CD4-positive, alpha-beta memory T cell (primary cell): ENCODE data around the gene IRAK1. TPM values are rescaled to one million over a fixed set of nuclear protein-coding genes. Genes with fewer than 3 reads are reported as not detected.
A peak's percentile ranks its signal among the peaks of the same experiment; 100 is the strongest.

Experiments used
- CTCF ChIA-PET: fragments of 350-600 bp; sonication (Branson Sonifier 250); formaldehyde crosslinking; loops from one replicate; lab custom pipeline; 2021; ENCODE audit warnings: inconsistent platforms; ENCODE audit not compliant: partially characterized antibody; lab: Charles Lee
- POLR2A ChIA-PET: fragments of 350-600 bp; sonication (Branson Sonifier 250); formaldehyde crosslinking; loops from one replicate; lab custom pipeline; 2021; ENCODE audit not compliant: partially characterized antibody; lab: Charles Lee
- DNase-seq, 5 donors: peaks; one replicate each; pipeline versions ENCODE4 v3.0.0 to v3.0.0-alpha.2; 2020 to 2022; ENCODE audit warnings: mixed read lengths in 1 of 5
- H3K27ac ChIP-seq: one replicate; pipeline ENCODE4 v1.7.0; 2013; ENCODE audit warnings: low read depth, low read length
- H3K27me3 ChIP-seq: 2 replicates; pipeline ENCODE4 v1.7.0; 2013; ENCODE audit warnings: mild to moderate bottlenecking, low read length, moderate library complexity; ENCODE audit not compliant: insufficient read depth
- H3K36me3 ChIP-seq: 2 replicates; pipeline ENCODE4 v1.7.0; 2013; ENCODE audit warnings: mild to moderate bottlenecking, low read length, moderate library complexity; ENCODE audit not compliant: insufficient read depth
- H3K4me1 ChIP-seq: 2 replicates; pipeline ENCODE4 v1.7.0; 2013; ENCODE audit warnings: mild to moderate bottlenecking, low read length, moderate library complexity; ENCODE audit not compliant: insufficient read depth
- H3K4me3 ChIP-seq, 2 donors: one replicate each; pipeline ENCODE4 v1.7.0; 2013; ENCODE audit warnings: low read length in 2 of 2, mild to moderate bottlenecking in 1 of 2
- H3K9me3 ChIP-seq, 2 donors: one replicate each; pipeline ENCODE4 v1.7.0; 2013; ENCODE audit warnings: low read length in 2 of 2, control low read depth in 1 of 2; ENCODE audit not compliant: control insufficient read depth in 1 of 2
- H3K27ac Mint-ChIP-seq, 7 donors: one replicate each; pipeline ENCODE4 v1.8.0; 2020 to 2021; ENCODE audit warnings: mixed read lengths in 7 of 7, mild to moderate bottlenecking in 6 of 7, inconsistent platforms in 3 of 7, moderate library complexity in 3 of 7
- H3K27me3 Mint-ChIP-seq, 2 donors: one replicate each; pipeline ENCODE4 v1.8.0; 2020 to 2021; ENCODE audit warnings: mixed read lengths in 2 of 2
- H3K36me3 Mint-ChIP-seq, 2 donors: one replicate each; pipeline ENCODE4 v1.8.0; 2020 to 2021; ENCODE audit warnings: mixed read lengths in 2 of 2, inconsistent platforms in 1 of 2, mild to moderate bottlenecking in 1 of 2
- H3K4me1 Mint-ChIP-seq, 4 donors: one replicate each; pipeline ENCODE4 v1.8.0; 2020 to 2021; ENCODE audit warnings: mixed read lengths in 4 of 4, mild to moderate bottlenecking in 1 of 4
- H3K4me3 Mint-ChIP-seq, 8 donors: one replicate each; pipeline ENCODE4 v1.8.0; 2020 to 2021; ENCODE audit warnings: mixed read lengths in 8 of 8, mild to moderate bottlenecking in 7 of 8, moderate library complexity in 6 of 8, inconsistent platforms in 3 of 8
- H3K9me3 Mint-ChIP-seq, 8 donors: one replicate each; pipeline ENCODE4 v1.8.0; 2020 to 2021; ENCODE audit warnings: mixed read lengths in 8 of 8, mild to moderate bottlenecking in 5 of 8, inconsistent platforms in 3 of 8, moderate library complexity in 1 of 8
- intact Hi-C: fragments of 100-400 bp; cut with micrococcal nuclease; formaldehyde crosslinking; loops from one replicate; pipeline ENCODE4 v1.15.1; 2023
- polyA plus RNA-seq, 2 donors: library from polyadenylated mRNA; unstranded; fragments of 300-500 nt; fragmentation: Illumina TruSeq; gene quantifications; one replicate each; pipeline ENCODE4 v1.2.3, GENCODE V29; 2021
- total RNA-seq, 2 experiments: library from RNA; stranded (reverse); gene quantifications; one replicate each; pipeline ENCODE4 v1.2.3, GENCODE V29; 2021

Gene IRAK1
- total and polyA plus RNA-seq, 4 experiments from 2014 or later, result 38.1 to 74.5 (median 65.7) TPM

DNA sequence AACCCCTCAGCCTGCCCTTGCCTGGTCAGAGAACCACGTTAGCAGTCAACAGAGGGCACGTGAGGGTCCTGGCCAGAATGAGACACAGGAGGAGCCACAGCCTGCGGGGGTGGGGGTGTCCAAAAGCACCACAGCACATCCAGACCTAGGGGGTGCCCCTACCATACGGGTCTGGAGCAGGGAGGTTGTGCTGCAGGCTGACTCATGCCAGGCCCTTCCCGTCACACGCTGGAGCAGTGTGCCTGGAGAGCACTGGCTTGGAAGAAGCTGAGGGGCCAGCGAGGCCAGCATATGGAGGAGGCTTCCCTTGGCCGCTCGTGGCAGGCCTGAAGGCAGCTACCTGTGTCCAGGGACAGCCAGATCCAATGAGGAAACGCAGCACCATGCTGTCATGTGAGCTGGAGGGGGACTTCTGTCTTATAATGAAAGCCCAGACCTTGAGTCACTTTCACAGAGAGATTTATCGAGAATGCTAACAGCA lies 1.5 kb upstream of the IRAK1 start:
- peak overlapping the region in 4 of 8 donors; percentile 15 to 89 (median 29) for H3K4me3 Mint-ChIP-seq
- peaks cover 3 to 22% (median 13%) of the 10 kb centered on the region in 4 donors for H3K4me1 Mint-ChIP-seq
- H3K27ac Mint-ChIP-seq, result peak overlapping the region; percentile 48 to 95 (median 94)
- no peaks in the 10 kb centered on the region for H3K9me3 ChIP-seq
- H3K4me3 ChIP-seq, result no peak overlapping the region
- peaks cover 0 to 2% (median 0%) of the 10 kb centered on the region in 8 donors for H3K9me3 Mint-ChIP-seq
- H3K4me1 ChIP-seq, result peaks cover 18% of the 10 kb centered on the region
- H3K36me3 ChIP-seq, result peaks cover 5% of the 10 kb centered on the region
- ChIA-PET CTCF (no interaction called here), POLR2A (interaction anchor here (1.4 to 4.5 kb wide), 6 partner anchors 36 to 115 kb away, joined by 3 to 61 read pairs (median 6); partner anchors contain the start of genes HCFC1, NAA10 and TMEM187)
- intact Hi-C loops, result loop anchor here (2.0 to 10.0 kb wide), 2 partner anchors 48 to 74 kb away; partner anchors contain the start of genes MECP2 and TMEM187
- peaks cover 0 to 10% of the 10 kb centered on the region in 2 donors for H3K36me3 Mint-ChIP-seq
- H3K27ac ChIP-seq, result peak overlapping the region; percentile 78
- peak in 1 of 5 donors; percentile 55 for DNase-seq
- no peaks in the 10 kb centered on the region for H3K27me3 ChIP-seq
- H3K27me3 Mint-ChIP-seq, result no peaks in the 10 kb centered on the region

DNA sequence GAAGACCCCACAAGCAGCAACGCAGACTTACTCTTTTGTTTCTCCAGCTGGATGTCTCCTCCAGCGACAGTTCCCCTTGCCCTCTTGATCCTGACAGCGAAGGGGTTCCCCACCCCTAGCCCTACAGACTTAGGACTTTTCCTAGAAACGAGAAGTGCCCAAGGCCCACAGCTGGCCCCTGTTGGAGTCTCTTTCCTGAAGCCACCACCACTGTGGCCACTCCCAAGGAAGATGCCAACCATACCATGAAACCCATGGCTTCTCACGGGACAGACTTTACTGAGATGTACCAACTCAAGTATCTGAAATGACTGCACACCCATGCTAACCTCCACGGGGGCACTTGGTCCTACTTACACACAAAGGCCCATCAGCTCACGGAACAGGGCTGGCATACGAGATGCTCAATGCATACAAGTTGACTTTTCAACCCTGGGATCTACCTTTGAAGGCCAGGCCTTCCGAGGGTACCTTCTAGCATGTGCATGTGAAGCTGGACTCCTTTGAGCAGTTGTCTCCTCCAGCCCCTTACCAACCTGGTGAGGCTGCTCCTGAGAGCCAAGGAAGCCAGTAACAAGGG lies 924 bp upstream of the IRAK1 start:
- peak in 1 of 5 donors; percentile 11 for DNase-seq

DNA sequence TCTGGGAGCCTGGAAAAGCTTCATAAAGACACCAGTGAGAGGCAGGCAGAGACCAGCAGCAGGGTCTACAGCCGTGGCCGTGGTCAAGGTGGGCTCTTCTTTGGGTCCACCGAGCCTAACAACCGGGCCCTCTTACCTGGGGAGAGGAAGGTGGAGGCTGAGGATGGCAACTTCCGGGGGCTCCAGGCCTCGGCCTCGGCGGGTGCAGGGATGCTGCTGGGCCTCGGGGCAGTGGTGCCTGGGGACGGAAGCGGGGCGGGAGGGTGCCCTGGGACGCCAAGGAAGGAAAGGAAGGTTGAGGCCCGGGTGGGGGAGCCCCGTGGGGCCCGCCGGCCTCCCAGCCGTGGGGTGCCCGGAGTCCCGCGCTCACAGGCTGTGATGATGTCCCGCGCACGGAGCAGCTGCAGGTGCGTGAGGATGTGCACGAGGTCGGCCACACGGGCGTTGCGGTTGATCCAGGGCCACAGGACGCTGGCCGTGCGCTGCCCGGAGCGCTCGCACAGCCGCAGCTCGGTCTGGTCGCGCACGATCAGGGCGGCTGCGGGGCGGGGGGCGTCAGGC lies 561 bp downstream of the IRAK1 start:
- ChIA-PET POLR2A (interaction anchor here (0.8 to 4.5 kb wide), 11 partner anchors 17 to 379 kb away, joined by 3 to 61 read pairs (median 5); partner anchors contain the start of genes ARHGAP4, HCFC1, RPL10 and TMEM187), CTCF (interaction anchor here (0.9 to 1.5 kb wide), 3 partner anchors 33 to 516 kb away, joined by 3 to 4 read pairs (median 4); no protein-coding TSS in a partner anchor)
- DNase-seq, result peak in 3 of 5 donors; percentile 18 to 24 (median 24)
- H3K36me3 ChIP-seq, result peaks cover 5% of the 10 kb centered on the region
- peak overlapping the region; percentile 28 to 60 for H3K4me3 ChIP-seq
- peak overlapping the region; percentile 85 to 90 (median 88) for H3K4me3 Mint-ChIP-seq
- H3K4me1 Mint-ChIP-seq, result peaks cover 3 to 30% (median 15%) of the 10 kb centered on the region in 4 donors
- intact Hi-C loops, result no loop called here
- no peaks in the 10 kb centered on the region for H3K27me3 Mint-ChIP-seq
- no peaks in the 10 kb centered on the region for H3K27me3 ChIP-seq
- peaks cover 0 to 2% (median 0%) of the 10 kb centered on the region in 8 donors for H3K9me3 Mint-ChIP-seq
- H3K27ac ChIP-seq, result peak overlapping the region; percentile 73
- peak overlapping the region; percentile 89 to 95 (median 91) for H3K27ac Mint-ChIP-seq
- H3K4me1 ChIP-seq, result peaks cover 18% of the 10 kb centered on the region
- H3K9me3 ChIP-seq, result no peaks in the 10 kb centered on the region
- peaks cover 4 to 17% of the 10 kb centered on the region in 2 donors for H3K36me3 Mint-ChIP-seq

More for the DNA sequence above, 924 bp upstream of the IRAK1 start:
- Histone ChIP-seq H3K9me3 (no peaks in the 10 kb centered on the region), H3K27me3 (no peaks in the 10 kb centered on the region), H3K27ac (peak overlapping the region; percentile 78), H3K4me3 (peak overlapping the region in 1 of 2 donors; percentile 52), H3K36me3 (peaks cover 5% of the 10 kb centered on the region), H3K4me1 (peaks cover 18% of the 10 kb centered on the region)
- CTCF ChIA-PET, result interaction anchor here (0.7 to 1.5 kb wide), 5 partner anchors 29 to 115 kb away, joined by 3 read pairs; no protein-coding TSS in a partner anchor
- Mint-ChIP-seq H3K36me3 (peaks cover 4 to 13% of the 10 kb centered on the region in 2 donors), H3K27me3 (no peaks in the 10 kb centered on the region), H3K9me3 (peaks cover 0 to 2% (median 0%) of the 10 kb centered on the region in 8 donors), H3K4me3 (peak overlapping the region; percentile 86 to 93 (median 88)), H3K27ac (peak overlapping the region; percentile 91 to 95 (median 94)), H3K4me1 (peaks cover 3 to 26% (median 15%) of the 10 kb centered on the region in 4 donors)
- POLR2A ChIA-PET, result interaction anchor here (0.7 to 4.5 kb wide), 18 partner anchors 7 to 121 kb away, joined by 3 to 61 read pairs (median 4); partner anchors contain the start of genes HCFC1, NAA10 and TMEM187
- intact Hi-C loops, result loop anchor here (2.0 to 10.0 kb wide), 2 partner anchors 48 to 74 kb away; partner anchors contain the start of genes MECP2 and TMEM187

DNA sequence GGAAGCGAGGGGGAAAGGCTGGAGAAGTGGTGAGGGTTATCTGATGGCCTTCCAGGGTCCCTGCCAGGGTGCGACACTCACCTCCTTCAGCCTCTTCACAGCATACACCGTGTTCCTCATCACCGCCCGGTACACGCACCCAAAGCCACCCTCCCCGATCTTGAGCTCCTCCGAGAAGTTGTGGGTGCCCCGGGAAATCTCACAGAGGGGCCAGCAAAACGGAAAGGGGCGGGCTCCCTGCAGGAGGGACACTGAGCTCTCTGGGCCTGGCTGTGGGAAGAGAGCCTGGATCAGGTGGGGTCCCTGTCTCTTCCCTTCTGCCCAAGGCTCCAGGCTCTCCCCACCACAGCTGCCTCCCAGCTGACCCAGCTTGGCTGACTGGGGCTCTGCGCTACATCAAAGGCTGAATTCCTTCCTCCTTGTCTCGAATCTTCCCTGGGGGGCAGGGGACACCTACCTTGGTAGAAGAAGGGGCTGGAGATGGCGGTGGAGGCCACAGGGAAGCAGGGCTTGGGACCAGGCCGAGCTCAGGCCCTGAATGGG lies 1.1 kb downstream of the IRAK1 start:
- peak overlapping the region; percentile 28 to 60 for H3K4me3 ChIP-seq
- peak overlapping the region; percentile 85 to 90 (median 88) for H3K4me3 Mint-ChIP-seq
- no peaks in the 10 kb centered on the region for H3K27me3 Mint-ChIP-seq
- peaks cover 5% of the 10 kb centered on the region for H3K36me3 ChIP-seq
- H3K4me1 ChIP-seq, result peaks cover 22% of the 10 kb centered on the region
- ChIA-PET POLR2A (interaction anchor here (0.8 to 4.5 kb wide), 10 partner anchors 19 to 379 kb away, joined by 3 to 61 read pairs (median 6); partner anchors contain the start of genes ARHGAP4, HCFC1, RPL10 and TMEM187), CTCF (interaction anchor here (0.9 to 1.4 kb wide), 2 partner anchors 50 to 517 kb away, joined by 4 read pairs; no protein-coding TSS in a partner anchor)
- H3K9me3 ChIP-seq, result no peaks in the 10 kb centered on the region
- intact Hi-C loops, result no loop called here
- H3K9me3 Mint-ChIP-seq, result peaks cover 0 to 2% (median 0%) of the 10 kb centered on the region in 8 donors
- H3K27ac ChIP-seq, result peak overlapping the region; percentile 73
- peak overlapping the region; percentile 89 to 95 (median 91) for H3K27ac Mint-ChIP-seq
- peak in 1 of 5 donors; percentile 20 for DNase-seq
- peaks cover 4 to 18% of the 10 kb centered on the region in 2 donors for H3K36me3 Mint-ChIP-seq
- peaks cover 5 to 32% (median 16%) of the 10 kb centered on the region in 4 donors for H3K4me1 Mint-ChIP-seq
- H3K27me3 ChIP-seq, result no peaks in the 10 kb centered on the region

DNA sequence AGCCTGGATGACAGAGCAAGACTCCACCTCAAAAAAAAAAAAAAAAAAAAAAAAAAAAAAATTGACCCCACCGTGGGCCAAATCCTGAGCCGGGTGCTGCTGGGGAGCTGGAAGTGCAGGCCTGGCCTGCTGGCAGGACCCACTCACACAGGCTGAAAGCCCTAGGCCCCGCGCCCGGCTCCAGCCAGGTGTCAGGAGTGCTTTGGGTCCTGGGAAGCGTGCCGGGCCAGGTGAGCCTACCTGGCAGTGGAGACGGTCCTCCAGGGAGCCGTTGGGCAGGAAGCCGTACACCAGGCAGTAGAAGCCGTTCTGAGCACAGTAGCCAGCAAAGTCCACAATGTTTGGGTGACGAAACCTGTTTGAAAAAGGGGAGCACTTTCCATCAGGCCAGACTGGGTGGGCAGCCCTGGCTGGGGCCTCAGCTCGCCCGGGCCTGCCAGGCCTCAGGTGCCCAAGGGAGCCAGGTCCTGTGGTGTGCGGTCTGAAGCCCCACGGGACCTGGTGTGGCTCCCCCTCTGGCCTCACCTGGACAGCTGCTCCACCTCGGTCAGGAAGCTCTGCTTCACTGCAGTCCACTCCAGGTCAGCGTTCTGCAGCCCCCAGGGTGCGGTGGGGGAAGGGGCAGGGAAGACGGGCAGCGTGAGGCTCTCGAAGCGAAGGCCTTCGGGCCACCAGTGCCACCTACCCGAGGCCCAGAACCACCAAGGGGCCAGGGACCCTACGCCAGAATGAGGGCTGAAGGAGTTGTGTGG lies 1.8 kb downstream of the IRAK1 start:
- intact Hi-C loops, result no loop called here
- Mint-ChIP-seq H3K4me1 (peaks cover 6 to 34% (median 16%) of the 10 kb centered on the region in 4 donors), H3K9me3 (peaks cover 0 to 2% (median 0%) of the 10 kb centered on the region in 8 donors), H3K4me3 (peak overlapping the region; percentile 26 to 90 (median 88)), H3K27me3 (no peaks in the 10 kb centered on the region), H3K36me3 (peaks cover 4 to 18% of the 10 kb centered on the region in 2 donors), H3K27ac (peak overlapping the region in 6 of 7 donors; percentile 15 to 95 (median 60))
- no peak for DNase-seq
- ChIA-PET CTCF (interaction anchor here (0.6 to 1.4 kb wide), 2 partner anchors 24 to 49 kb away, joined by 3 to 4 read pairs; no protein-coding TSS in a partner anchor), POLR2A (interaction anchor here (0.8 to 4.5 kb wide), 7 partner anchors 47 to 380 kb away, joined by 3 to 61 read pairs (median 4); partner anchors contain the start of genes ARHGAP4, HCFC1, RPL10 and TMEM187)
- Histone ChIP-seq H3K4me1 (peaks cover 25% of the 10 kb centered on the region), H3K9me3 (no peaks in the 10 kb centered on the region), H3K27me3 (no peaks in the 10 kb centered on the region), H3K27ac (peak overlapping the region; percentile 73), H3K4me3 (peak overlapping the region in 1 of 2 donors; percentile 60), H3K36me3 (peaks cover 5% of the 10 kb centered on the region)
